ENCODE measurements around the gene EP400.
"Not testable (repeated sequence)": the region's sequence is repeated elsewhere in the genome, so short reads cannot be mapped to it uniquely, and the experiment has no call there.

DNA sequence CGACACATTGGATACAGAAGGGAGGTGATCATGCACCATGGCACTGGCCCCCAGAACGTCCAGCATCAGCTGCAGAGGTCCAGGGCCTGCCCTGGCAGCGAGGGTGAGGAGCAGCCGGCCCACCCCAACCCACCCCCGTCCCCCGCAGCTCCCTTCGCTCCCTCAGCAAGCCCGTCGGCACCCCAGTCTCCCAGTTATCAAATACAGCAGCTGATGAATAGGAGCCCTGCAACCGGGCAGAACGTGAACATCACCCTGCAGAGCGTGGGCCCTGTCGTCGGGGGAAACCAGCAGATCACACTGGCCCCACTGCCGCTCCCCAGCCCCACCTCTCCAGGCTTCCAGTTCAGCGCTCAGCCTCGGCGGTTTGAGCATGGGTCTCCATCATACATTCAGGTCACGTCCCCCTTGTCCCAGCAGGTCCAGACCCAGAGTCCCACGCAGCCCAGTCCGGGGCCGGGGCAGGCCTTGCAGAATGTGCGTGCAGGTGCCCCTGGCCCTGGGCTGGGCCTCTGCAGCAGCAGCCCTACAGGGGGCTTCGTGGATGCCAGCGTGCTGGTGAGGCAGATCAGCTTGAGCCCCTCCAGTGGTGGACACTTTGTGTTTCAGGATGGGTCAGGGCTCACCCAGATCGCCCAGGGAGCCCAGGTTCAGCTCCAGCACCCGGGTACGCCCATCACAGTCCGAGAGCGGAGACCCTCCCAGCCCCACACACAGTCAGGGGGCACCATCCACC, 11.0 kb downstream of the EP400 start:
- TF ChIP-seq, protein P1, sequence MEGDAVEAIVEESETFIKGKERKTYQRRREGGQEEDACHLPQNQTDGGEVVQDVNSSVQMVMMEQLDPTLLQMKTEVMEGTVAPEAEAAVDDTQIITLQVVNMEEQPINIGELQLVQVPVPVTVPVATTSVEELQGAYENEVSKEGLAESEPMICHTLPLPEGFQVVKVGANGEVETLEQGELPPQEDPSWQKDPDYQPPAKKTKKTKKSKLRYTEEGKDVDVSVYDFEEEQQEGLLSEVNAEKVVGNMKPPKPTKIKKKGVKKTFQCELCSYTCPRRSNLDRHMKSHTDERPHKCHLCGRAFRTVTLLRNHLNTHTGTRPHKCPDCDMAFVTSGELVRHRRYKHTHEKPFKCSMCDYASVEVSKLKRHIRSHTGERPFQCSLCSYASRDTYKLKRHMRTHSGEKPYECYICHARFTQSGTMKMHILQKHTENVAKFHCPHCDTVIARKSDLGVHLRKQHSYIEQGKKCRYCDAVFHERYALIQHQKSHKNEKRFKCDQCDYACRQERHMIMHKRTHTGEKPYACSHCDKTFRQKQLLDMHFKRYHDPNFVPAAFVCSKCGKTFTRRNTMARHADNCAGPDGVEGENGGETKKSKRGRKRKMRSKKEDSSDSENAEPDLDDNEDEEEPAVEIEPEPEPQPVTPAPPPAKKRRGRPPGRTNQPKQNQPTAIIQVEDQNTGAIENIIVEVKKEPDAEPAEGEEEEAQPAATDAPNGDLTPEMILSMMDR (IDR thresholded peaks at IDR 0.05): not testable (repeated sequence)
- TF ChIP-seq POLR2A (IDR thresholded peaks at IDR 0.05): not testable (repeated sequence)

Data from upper lobe of left lung (tissue), 4 donors.